Hepatocyte (in vitro differentiated cells): ENCODE data around the gene IFI30.

Experiments
- EZH2 ChIP-seq: fragments of 200-600 bp; sonication (generic); IDR thresholded peaks from 2 replicates; pipeline ENCODE4 v1.6.1; 2016; ENCODE audit warnings: antibody characterized with exemption, mild to moderate bottlenecking, borderline replicate concordance
- EZH2phosphoT487 ChIP-seq: fragments of 200-600 bp; sonication (generic); IDR thresholded peaks from one replicate; pipeline ENCODE4 v1.6.1; 2018; ENCODE audit warnings: antibody characterized with exemption, mild to moderate bottlenecking, low read depth, moderate library complexity; ENCODE audit not compliant: unreplicated experiment, severe bottlenecking
- TF ChIP-seq, protein P1 (sequence below): fragments of 200-600 bp; sonication (generic); IDR thresholded peaks from 2 replicates; pipeline ENCODE4 v1.5.1; 2016; ENCODE audit warnings: antibody characterized with exemption, mild to moderate bottlenecking; ENCODE audit not compliant: poor library complexity

DNA sequence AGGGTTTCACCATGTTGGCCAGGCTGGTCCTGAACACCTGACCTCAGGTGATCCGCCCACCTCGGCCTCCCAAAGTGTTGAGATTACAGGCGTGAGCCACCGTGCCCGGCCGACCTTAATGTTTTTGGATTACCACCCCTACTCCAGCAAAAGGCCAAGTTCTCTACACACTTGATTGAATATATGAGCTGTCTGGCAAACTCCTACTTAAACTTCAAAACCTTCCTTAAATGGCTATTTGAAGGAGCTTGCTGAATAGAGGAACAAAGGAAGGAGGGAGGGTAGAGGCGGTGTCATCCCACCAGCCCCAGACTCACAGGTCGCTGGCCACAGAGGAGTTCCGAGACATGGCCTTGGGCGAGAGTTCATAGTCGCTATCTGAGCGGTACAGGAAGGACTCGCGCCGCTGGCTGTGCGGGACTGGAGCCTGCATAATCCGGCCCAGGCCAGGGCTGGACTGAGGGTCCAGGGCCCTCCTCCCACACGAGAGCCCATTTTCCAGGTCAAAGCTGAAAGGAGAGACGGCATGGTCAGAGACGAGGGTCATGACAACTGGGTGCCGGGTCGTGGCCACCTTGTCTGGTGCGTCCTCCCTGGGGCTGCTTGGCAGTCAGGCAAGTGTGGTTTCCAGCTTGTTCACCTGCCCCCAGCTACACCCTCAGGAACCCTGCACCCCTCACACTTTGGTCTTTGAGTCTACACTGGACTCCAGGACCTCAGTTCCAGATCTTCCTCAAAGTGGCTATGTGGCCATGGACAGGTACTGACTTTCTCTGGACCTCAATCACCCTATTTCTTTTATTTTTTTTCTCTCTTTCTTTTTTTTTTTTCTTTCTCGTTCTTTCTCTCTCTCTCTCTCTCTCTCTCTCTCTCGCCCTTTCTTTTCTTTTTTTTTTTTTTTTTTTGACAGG is 48.5 kb downstream of the IFI30 start:
- TF ChIP-seq, protein P1, sequence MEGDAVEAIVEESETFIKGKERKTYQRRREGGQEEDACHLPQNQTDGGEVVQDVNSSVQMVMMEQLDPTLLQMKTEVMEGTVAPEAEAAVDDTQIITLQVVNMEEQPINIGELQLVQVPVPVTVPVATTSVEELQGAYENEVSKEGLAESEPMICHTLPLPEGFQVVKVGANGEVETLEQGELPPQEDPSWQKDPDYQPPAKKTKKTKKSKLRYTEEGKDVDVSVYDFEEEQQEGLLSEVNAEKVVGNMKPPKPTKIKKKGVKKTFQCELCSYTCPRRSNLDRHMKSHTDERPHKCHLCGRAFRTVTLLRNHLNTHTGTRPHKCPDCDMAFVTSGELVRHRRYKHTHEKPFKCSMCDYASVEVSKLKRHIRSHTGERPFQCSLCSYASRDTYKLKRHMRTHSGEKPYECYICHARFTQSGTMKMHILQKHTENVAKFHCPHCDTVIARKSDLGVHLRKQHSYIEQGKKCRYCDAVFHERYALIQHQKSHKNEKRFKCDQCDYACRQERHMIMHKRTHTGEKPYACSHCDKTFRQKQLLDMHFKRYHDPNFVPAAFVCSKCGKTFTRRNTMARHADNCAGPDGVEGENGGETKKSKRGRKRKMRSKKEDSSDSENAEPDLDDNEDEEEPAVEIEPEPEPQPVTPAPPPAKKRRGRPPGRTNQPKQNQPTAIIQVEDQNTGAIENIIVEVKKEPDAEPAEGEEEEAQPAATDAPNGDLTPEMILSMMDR: no peak
- no peak for TF ChIP-seq EZH2
- no peak for TF ChIP-seq EZH2phosphoT487
